ENCODE results near the gene EPHA7. TPM values are rescaled to one million over a fixed set of nuclear protein-coding genes. Genes with fewer than 3 reads are reported as not detected.

Gene EPHA7
- total and polyA plus RNA-seq, 2 of the 4 experiments (the other 2 are of a cell fraction): not detected

DNA sequence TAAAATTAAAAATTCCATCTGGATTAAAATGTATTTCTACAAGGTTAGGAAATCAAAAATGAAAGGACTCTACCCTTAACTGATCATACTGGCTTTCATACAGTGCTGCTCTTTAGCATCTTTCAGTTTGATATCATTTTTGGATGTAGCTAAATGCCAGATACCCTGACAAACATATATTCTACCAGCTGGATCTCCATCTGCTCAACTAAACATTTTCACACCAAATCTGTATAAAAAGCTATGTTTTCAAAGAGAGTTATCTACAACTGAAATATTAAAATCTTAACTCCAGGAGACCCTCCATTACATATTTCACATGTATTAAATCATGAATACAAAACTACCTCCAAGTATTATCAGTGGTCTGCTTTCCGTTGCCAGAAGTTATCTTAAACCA is 95.7 kb downstream of the EPHA7 start:
- no peak overlapping the region for H2BK120ac ChIP-seq (ENCODE audit: low read depth, low read length)
- H3K27me3 ChIP-seq (ENCODE audit: control insufficient read depth, insufficient read depth, low read length): no peaks in the 10 kb centered on the region
- no peaks in the 10 kb centered on the region for H3K9me1 ChIP-seq (ENCODE audit: insufficient read depth, low read length)
- intact Hi-C loops (cut with micrococcal nuclease) (no loop called here), in situ Hi-C loops (cut with MboI; ENCODE audit: low sequenced_read_pairs) (no loop called here), dilution Hi-C loops (cut with HindIII; ENCODE audit: low sequenced_read_pairs, unreplicated experiment) (no loop called here)
- H3K23ac ChIP-seq (ENCODE audit: low read depth, low read length): no peak overlapping the region
- H4K5ac ChIP-seq (ENCODE audit: low read depth, low read length): no peak overlapping the region
- CTCF ChIA-PET: no interaction called here
- BruUV-seq (replicated peaks): no TSS peak
- no peak overlapping the region for H3K4ac ChIP-seq (ENCODE audit: low read depth, low read length)
- H3K27ac ChIP-seq (ENCODE audit: insufficient read depth, low read length): no peak overlapping the region
- H3K36me3 ChIP-seq (ENCODE audit: control insufficient read depth, insufficient read depth, low read length): no peaks in the 10 kb centered on the region
- H3K14ac ChIP-seq (replicated peaks; ENCODE audit: low read depth, low read length): no peak overlapping the region
- no peak for DNase-seq
- no peak for ATAC-seq (ENCODE audit: low read depth)
- H2AFZ ChIP-seq (replicated peaks; ENCODE audit: low read length, poor library complexity): no peak overlapping the region
- no peak overlapping the region for H4K91ac ChIP-seq (ENCODE audit: insufficient read depth, low read depth, low read length)
- H3K4me3 ChIP-seq (ENCODE audit: insufficient read depth, low read depth, low read length): no peak overlapping the region
- H2AK5ac ChIP-seq (ENCODE audit: low read depth, low read length): no peak overlapping the region
- H3K9me3 ChIP-seq (ENCODE audit: control insufficient read depth, insufficient read depth, low read length): no peaks in the 10 kb centered on the region
- H2BK15ac ChIP-seq (ENCODE audit: low read depth, low read length): no peak overlapping the region
- H3K79me1 ChIP-seq (ENCODE audit: low read depth in 1 of 2, low read length in 2 of 2): no peaks in the 10 kb centered on the region
- H3K56ac ChIP-seq (ENCODE audit: extremely low read depth, insufficient read depth, low read length): no peak overlapping the region
- no peaks in the 10 kb centered on the region for H3K4me1 ChIP-seq (ENCODE audit: control insufficient read depth, insufficient read depth, low read length)
- TF ChIP-seq RFX5 (IDR thresholded peaks at IDR 0.05; ENCODE audit: low read depth, low read length): no peak
- TF ChIP-seq CEBPB (IDR thresholded peaks at IDR 0.05; ENCODE audit: low read depth, low read length): no peak
- TF ChIP-seq POLR2A (IDR thresholded peaks at IDR 0.05; ENCODE audit: low read depth, low read length): no peak
- TF ChIP-seq, protein P1, sequence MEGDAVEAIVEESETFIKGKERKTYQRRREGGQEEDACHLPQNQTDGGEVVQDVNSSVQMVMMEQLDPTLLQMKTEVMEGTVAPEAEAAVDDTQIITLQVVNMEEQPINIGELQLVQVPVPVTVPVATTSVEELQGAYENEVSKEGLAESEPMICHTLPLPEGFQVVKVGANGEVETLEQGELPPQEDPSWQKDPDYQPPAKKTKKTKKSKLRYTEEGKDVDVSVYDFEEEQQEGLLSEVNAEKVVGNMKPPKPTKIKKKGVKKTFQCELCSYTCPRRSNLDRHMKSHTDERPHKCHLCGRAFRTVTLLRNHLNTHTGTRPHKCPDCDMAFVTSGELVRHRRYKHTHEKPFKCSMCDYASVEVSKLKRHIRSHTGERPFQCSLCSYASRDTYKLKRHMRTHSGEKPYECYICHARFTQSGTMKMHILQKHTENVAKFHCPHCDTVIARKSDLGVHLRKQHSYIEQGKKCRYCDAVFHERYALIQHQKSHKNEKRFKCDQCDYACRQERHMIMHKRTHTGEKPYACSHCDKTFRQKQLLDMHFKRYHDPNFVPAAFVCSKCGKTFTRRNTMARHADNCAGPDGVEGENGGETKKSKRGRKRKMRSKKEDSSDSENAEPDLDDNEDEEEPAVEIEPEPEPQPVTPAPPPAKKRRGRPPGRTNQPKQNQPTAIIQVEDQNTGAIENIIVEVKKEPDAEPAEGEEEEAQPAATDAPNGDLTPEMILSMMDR (conservative IDR thresholded peaks at IDR 0.05; ENCODE audit: low read depth, low read length): no peak
- TF ChIP-seq SMC3 (IDR thresholded peaks at IDR 0.05; ENCODE audit: low read depth, low read length): no peak
- no peak for TF ChIP-seq MAFK (IDR thresholded peaks at IDR 0.05; ENCODE audit: low read depth, low read length)
- no peak for TF ChIP-seq MXI1 (IDR thresholded peaks at IDR 0.05; ENCODE audit: borderline replicate concordance, low read depth, low read length)
- H3K9ac ChIP-seq (ENCODE audit: low read depth, low read length): no peak overlapping the region
- H4K20me1 ChIP-seq (ENCODE audit: insufficient read depth, low read length): no peaks in the 10 kb centered on the region
- H2BK5ac ChIP-seq (ENCODE audit: low read depth, low read length, poor library complexity, severe bottlenecking): no peak overlapping the region
- H3K18ac ChIP-seq (ENCODE audit: low read depth, low read length): no peak overlapping the region
- WGBS, 2 experiments (ENCODE audit: extremely low coverage in 2 of 2, insufficient read length in 1 of 2): no CpG with 5 or more reads among the region's 1 CpG
- POLR2A ChIA-PET (ENCODE audit: unreplicated experiment): no interaction called here
- H4K8ac ChIP-seq (ENCODE audit: low read depth in 2 of 2, low read length in 2 of 2): no peak overlapping the region
- no peak overlapping the region for H3K4me2 ChIP-seq (ENCODE audit: low read depth, low read length)
- H2AK9ac ChIP-seq (replicated peaks; ENCODE audit: low read depth, low read length, poor library complexity): no peak overlapping the region
- H2BK20ac ChIP-seq (ENCODE audit: low read depth, low read length): no peak overlapping the region
